GM21381 (cell line): Measurements from ENCODE around the gene CRISP2.
"Not testable (repeated sequence)": the region's sequence is repeated elsewhere in the genome, so short reads cannot be mapped to it uniquely, and the experiment has no call there.

Experiments used
- ATAC-seq: cut with Tn5 transposase; IDR thresholded peaks from one replicate; pipeline ENCODE4 v1.9.1; 2021; ENCODE audit warnings: mild to moderate bottlenecking, moderate library complexity; ENCODE audit not compliant: unreplicated experiment

The CRISP2 gene, protein sequence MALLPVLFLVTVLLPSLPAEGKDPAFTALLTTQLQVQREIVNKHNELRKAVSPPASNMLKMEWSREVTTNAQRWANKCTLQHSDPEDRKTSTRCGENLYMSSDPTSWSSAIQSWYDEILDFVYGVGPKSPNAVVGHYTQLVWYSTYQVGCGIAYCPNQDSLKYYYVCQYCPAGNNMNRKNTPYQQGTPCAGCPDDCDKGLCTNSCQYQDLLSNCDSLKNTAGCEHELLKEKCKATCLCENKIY

DNA sequence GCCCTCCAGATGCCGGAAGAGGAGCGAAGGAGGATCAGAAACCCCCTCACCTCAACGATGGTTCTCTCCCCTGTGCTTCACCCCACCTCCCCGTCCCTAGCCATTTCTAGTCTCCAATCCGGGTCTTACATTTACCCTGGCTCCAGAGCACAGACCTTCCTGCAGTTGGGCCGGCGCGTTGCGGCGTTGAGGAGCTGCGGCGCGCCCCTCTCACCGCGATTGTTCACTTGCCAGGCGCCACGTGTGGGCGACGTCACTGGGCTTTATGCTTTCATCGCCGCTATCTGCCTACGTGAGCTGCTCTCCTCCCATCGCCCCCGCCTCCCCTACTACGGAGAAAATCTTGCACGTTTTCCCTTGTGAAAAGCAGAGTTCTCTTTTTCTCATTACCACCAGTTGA, at the start of gene CRISP2:
TSS of gene CRISP2 (minus strand) at position 198 of the 400 bp plus-strand sequence. CDS start 4,347 bp downstream, outside the sequence.
- no peak for ATAC-seq

DNA sequence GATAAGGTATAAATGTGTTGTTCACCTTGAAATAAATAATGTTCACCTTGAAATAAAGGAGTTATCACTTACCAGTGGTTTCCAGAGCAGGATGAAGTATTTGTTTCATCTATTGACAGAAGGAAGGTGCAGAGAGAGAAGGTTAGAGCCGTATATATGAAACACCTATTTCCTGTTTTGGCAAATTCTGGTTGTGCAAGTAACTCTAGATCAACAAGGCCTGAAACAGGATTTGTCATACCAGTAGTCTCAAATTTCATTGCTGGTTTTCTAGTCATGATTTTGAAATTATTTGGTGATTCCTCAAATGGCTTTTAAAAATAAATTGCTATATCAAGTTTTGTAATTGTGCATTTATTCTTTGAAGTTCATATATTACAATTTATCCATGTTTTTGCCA, 30.9 kb upstream of the CRISP2 start, which contains the start of gene CRISP3:
TSS of gene CRISP3 (minus strand) at position 130 of the 400 bp plus-strand sequence. CDS start at position 109, 21 bp downstream.
- ATAC-seq = no peak

DNA sequence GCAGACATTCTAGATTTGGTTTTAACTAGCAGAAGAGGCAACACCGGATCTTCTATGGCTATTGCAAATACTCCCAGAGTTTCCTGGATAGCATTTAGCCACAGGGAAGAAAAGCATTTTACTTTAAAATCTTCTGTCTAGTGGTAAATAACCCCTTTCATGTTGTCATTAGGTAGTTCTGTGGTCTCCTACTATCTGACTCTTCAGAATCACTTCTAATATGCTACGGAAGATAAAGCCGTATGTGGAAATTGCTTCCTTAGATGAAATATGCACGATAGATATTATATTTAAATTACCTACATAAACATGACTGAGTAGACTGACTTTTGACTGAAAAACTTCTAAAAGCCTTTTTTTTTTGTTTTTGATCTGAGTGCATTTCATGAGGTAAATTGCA, 30.1 kb upstream of the CRISP2 start:
- no peak for ATAC-seq

- no peak for ATAC-seq
Measured at GRCh38 chr6:49739423-49739822, 26.1 kb upstream of the CRISP2 start.

GRCh38 chr6:49736017-49736508, 22.7 kb upstream of the CRISP2 start:
- no peak for ATAC-seq

DNA sequence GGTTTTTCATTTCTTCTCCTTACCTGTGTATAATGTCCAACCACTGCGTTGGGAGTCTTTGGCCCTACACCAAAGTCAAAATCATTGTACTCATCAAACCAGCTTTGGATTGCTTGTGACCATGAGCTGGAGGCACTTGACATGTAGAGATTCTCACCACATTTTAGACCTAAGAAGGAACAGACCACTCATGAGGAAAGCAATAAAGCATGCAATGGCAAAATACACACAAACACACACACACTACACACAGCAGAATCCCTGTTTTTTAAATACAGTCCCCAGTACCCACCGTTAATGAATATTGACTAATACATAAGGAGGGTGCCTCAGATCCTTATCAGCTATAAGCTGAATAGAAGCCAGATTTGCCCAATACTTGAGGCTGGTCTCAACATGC, 20.3 kb upstream of the CRISP2 start:
- no peak for ATAC-seq

- no peak for ATAC-seq
Measured at GRCh38 chr6:49732781-49733180, 19.4 kb upstream of the CRISP2 start.

GRCh38 chr6:49730251-49730650, 16.9 kb upstream of the CRISP2 start:
- no peak for ATAC-seq

GRCh38 chr6:49723917-49724316, 10.6 kb upstream of the CRISP2 start:
- not testable (repeated sequence) for ATAC-seq

DNA sequence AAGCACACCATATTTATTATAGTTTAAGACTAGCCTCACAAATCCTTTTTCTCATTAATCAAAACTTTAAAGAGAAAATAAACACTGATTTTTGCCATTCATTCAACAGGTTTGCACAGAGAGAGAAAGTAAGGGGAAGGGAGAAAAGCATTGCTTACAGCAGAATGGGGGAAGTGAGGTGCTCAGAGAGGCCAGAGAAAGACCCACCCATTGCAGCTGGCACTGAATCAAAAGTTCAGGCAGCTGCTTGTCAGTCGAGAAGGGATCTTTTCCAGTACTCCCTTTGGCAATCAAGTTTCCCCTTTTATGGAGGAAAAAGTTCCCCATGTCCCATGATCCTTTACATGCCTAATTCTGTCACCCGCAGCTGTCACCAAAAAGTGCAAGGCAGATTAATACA, 8.0 kb upstream of the CRISP2 start:
- ATAC-seq = no peak

DNA sequence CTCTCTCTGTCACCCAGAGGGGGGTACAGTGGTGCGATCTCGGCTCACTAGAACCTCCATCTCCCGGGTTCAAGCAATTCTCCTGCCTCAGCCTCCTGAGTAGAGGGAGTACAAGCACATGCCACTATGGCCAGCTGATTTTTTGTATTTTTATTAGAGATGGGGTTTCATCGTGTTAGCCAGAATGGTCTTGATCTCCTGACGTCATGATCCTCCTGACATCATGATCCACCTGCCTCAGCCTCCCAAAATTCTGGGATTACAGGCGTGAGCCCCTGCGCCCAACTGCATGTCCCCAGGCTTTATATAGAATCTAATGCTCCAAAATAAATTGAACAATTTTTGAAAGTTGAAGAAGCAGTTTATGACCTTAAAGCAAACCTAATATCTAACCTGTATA, 7.0 kb upstream of the CRISP2 start:
- no peak for ATAC-seq

DNA sequence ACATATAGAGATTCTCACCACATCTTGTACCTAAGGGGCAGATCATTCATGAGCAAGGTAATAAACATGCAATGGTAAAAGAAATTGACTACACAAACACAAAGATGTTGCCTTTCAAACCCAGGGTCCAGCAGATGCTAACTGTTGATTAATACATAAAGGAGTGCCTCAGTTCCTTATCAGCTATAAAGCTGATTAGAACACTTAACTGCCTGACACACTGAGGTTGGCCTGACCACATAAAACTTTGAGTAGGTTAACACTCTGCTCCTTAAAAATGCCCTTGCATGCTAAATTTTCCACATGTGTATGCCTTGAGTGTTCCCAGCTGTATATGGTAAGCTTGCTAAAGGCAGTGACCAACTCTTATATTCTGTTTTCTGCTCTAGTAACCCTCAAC, 14.9 kb downstream of the CRISP2 start:
- no peak for ATAC-seq

GRCh38 chr6:49693512-49693911, 19.8 kb downstream of the CRISP2 start:
- no peak for ATAC-seq

- ATAC-seq = no peak
Measured at GRCh38 chr6:49692534-49692933, 20.8 kb downstream of the CRISP2 start.

- no peak for ATAC-seq
Measured at GRCh38 chr6:49676671-49677281, 36.6 kb downstream of the CRISP2 start.

DNA sequence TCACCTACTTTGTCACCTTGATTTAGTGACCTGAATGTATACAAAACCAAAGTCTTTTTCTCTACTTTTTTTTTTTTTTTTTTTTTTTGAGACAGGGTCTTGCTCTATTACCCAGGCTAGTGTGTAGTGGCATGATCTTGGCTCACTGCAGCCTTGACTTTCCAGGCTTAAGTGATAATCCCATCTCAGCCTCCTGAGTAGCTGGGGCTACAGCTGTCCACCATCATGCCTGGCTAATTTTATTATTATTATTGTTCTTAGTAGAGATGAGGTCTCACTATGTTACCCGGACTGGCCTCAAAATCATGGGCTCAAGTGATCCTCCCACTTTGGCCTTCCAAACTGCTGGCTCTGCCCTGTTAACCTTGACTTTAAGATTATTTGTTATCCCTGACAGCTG, 37.5 kb downstream of the CRISP2 start:
- ATAC-seq = no peak

DNA sequence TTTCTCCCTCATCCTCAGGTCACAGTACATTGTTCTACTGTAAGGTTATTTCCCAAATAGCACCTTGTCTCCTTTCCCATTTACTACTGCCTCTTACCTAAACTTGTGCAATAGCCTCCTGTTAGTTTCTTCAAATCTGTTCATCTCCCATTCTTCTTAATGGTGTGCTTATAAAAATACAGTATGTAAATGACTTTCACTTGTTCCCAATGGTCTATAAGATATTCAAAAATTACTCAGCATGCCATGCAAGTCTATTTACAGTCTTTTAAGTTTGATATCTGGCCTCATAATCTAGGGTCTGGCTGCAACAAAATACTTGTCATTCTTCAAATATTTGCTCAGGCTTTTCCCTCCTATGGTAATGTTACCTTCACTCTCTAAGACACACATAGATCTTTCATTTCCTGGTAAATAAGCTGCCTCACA, 45.2 kb downstream of the CRISP2 start:
- ATAC-seq = no peak

- no peak for ATAC-seq
Measured at GRCh38 chr6:49666930-49667757, 46.2 kb downstream of the CRISP2 start.

- no peak for ATAC-seq
Measured at GRCh38 chr6:49666480-49666879, 46.9 kb downstream of the CRISP2 start.

DNA sequence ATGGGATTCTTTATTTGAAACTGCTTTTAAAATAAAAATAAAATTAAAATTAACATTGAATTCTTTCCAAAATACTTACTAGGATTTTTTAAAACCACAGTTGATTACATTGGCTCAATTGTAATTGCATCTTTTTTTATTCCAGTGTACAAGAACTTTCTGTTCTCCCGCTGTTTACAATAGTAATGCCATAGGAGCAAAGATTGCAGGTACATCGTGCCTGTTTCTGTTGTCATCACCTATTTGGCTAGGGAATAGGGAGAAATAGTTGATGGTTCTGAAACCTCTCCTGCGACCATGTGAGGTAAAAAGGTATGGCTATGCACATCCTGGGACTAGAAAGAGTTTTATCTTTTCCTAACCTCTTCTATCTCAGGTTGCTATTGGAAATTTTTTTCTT, 48.5 kb downstream of the CRISP2 start:
- ATAC-seq = no peak

DNA sequence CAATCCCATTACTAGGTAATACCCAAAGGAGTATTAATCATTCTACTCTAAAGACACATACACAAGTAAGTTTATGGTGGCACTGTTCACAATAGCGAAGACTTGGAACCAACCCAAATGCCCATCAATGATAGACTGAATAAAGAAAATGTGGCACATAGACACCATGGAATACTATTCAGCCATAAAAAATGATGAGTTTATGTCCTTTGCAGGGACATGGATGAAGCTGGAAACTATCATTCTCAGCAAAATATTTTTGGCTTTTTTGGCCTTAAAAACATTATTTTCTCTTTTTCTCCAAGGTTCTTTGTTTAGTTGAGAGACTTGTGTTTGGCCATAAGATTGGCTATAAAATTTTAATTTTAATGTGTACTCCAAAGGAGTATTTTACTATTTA, 49.3 kb downstream of the CRISP2 start:
- ATAC-seq = not testable (repeated sequence)

DNA sequence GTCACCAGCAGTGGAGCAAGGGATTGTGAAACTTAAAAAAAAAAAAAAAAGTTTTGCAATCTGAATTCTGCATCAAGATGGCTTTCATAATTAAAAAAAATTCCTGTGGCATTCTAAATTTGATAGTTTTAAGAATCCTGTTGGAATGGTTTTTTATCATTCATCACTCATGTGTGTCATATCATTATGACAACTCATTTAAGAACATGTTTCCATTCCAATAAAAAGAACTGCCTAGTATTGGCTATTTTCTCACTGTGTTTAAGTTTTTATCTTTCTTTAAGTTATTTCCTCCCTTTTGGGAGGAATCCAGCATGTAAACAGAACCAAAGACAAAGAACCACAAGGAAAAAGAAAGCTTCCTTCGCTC, 50.5 kb downstream of the CRISP2 start:
- no peak for ATAC-seq
